Activated naive CD4-positive, alpha-beta T cell (primary cell): ENCODE results near the gene TPP1.

ENCODE experiments used
- DNase-seq, 4 experiments: peaks; one replicate each; lab custom pipeline; 2025; lab: John Stamatoyannopoulos, UW

TPP1 gene

DNA sequence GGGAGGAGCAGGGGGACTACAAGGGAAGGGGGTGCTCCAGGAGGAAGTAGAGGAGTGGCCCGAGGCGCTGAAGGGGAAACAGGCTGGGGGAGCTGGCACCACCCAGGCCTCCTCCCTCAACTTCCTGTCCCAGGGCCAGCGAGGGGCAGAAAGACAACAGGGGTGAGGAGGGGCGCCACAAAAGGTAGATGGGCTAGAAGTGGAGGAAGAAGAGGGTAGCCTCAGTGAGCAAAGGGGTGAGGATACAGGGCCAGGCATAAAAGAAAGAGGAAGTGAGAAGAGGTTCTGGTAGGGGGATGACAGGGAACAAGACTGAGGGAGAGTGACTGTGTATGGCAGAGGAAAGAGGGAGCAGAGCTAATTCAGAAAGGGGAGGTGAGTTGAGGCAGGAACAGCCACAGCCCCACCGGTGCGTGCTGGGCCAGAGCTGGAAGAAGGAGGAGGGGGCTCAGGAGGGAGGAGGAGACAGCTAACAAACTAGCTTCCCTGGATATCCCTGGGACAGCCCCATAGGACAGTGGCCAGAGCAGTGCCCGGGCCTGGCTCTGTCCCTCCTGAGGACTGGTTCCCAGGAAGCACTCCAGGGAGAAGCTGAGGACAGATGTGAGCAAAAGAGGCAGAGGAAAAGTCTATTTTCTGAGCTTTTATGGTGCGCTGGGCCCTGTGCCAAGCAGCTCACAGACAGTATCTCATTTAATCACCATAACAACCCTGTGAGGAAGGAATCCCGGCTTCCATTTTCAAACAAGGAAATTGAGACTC lies 27.9 kb upstream of the TPP1 start:
- peak in 1 of 4 experiments; percentile 25 for DNase-seq

DNA sequence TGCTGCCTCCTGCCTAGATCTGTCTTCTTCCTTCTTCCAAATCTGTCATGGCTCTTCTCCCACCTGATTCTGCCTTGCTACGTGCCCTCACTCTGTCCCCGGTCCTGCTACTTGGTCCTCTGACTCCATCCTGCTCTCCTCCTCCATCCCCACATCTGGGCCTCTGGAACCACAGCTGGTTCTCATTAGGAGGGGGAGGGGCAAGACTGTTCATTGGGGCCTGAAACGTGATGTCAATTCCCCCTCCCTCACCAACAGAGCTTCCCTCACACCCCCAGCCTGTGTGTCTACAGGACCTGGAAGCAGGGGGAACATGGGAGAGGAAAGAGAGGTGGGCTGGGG lies 27.3 kb upstream of the TPP1 start:
- no peak for DNase-seq

DNA sequence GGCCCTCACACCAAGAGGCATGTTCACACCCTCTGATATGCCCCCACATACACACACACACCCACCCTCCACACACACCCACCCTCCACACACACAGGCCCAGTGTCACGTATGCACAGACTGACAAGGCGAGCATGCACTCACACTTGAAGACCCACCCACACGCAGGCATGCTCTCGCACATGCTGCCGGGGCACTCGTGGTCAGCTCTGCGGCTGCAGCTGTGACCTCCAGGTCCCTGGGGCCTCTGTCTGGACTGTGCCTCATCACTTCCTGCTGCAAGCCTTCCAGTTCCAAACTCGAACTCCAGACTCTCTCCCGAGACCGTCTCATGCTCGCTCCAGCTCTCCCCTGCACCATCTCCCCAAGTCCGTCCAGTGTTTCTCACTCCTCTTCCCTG lies 26.8 kb upstream of the TPP1 start:
- no peak for DNase-seq

DNA sequence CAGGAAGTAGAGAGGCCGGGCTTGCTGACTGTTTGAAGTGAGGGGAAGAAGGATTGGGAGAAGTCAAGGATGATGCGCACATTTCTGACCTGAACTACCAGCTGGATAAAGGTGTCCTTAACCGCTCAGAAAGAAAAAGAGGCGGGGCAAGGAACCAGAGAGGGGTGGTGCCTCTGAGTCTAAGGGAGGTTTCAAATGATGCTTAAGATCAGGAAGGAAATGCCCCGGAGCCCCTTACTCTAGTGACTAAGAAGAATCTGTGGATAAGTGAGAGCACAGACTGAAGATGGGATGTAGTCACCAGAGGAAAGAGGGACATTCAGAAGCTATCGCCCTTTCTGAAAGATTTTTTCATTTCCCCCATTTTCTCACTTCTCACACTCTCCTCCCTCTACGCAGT lies 23.7 kb upstream of the TPP1 start:
- no peak for DNase-seq

DNA sequence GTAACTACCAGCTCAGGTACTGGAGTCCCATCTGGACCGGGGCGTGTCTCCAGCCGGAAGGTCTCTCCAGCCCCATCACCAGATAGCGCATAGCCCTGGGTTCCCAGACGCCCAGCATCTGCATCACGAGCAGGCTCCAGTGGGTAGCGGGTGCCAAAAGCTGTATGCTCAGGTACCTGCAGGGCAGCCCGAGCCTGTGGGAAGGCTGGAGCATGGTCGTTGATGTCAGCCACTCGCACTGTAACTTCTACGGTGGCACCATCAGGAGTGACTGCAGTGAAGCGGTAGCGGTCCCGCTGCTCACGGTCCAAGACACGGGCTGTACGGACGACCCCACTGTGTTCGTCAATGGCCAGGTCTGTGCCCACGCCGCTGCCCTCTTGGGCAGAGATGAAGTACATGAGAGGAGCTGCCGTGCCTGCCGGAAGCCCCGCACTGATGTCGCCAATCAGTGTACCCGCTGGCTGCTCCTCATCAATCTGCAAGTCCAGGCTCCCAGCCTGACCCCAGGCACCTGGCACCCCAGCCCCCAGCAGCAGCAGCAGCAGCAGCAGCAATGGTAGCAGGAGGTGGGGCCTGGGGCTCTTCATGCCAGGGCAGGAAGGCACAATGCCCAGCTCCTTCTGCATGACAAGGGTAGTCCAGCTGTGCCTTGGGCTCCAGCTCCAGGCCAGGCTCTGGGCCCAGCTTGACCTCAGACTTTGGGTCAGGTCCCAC lies 21.9 kb upstream of the TPP1 start:
- no peak for DNase-seq

DNA sequence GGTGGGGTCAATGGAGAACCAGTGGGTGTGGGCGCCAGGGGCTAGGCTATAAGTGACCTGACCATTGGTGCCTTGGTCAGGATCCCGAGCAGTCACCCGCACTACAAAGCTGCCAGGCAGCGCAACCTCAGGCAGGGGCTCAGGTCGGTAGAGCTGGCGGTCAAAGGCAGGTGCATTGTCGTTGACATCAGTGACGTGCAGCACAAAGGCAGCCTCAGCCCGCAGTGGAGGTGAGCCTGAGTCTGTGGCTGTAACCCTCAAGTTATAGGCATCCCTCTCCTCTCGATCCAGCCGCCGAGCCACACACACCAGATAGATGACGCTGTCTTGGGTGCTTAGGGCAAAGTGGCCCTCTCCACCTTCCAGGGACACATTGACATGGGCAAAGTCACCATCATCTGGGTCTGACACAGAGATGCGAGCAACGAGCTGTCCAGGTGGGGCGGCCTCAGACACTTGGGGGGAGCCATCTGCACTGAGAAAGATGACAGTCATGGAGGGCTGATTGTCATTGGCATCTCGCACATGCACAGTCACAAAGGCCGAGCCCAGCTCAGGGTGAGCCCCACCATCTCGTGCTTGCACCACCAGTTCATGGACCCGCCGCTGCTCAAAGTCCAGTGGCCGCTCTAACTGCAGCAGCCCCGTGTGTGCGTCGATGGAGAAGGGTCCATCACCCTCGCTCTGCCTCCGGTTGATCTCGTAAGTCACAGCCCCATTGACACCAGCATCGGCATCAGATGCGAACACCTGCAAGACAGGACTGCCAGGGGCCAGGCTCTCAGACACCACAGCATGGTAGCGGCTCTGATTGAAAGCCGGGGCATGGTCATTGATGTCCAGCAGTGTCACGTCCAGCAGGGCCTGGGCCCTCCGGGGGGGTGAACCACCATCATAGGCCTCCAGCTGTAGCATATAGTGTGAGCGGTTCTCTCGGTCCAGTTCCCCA lies 21.1 kb upstream of the TPP1 start:
- no peak for DNase-seq

DNA sequence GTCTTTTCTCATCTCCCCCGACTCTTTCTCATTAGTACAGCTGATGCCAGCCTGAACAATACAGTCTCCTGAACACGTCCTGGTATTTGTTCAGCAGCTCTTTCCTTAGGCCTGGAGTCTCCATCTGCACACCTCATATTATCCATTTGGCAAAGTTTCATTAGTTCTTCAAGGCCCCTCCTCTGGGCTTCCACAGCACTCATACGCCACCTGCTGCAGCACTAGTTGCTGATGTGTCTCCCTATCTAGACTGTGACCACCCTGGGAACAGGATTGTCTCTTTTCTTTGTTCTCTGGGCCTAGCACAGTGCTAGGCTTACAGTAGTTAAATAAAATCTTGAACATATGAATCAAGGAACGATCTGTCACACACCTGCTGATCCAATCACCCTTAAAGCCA lies 19.2 kb upstream of the TPP1 start:
- DNase-seq, result no peak

DNA sequence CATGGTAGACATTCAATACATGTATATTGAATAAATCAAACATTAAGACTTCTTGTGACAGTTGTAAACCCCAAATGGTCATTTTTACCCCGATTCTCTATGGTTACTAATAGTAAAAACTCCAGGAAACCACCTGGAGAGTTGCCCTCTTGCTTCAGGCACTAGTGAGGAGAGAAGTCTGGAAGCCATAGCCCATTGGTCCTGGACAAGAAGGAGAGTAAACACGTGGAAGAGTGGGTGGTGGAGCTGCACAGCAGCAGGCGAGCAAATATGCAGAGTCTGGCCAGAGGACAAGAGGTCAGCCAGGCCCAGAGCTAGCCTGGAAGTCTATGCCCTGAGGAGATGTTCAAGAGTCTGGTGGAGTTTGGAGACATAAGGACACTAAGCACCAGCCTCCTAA lies 18.6 kb upstream of the TPP1 start:
- no peak for DNase-seq

DNA sequence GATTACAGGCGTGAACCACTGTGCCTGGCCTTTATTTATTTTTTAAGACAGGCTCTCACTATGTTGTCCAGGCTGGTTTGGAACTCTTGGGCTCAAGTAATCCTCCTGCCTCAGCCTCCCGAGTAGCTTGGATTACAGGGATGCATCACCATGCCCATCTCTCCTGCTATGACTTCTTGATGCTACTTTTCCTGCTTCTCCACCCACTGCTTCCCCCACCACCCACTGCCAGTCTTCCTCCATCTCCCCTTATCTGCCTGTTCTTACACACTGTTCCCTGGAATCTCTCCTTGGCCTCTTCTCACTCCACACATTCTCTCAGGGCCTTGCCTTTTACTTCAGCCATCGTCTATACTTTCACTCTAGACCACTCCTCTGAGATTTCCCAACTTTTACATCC lies 17.3 kb upstream of the TPP1 start:
- DNase-seq, result no peak

DNA sequence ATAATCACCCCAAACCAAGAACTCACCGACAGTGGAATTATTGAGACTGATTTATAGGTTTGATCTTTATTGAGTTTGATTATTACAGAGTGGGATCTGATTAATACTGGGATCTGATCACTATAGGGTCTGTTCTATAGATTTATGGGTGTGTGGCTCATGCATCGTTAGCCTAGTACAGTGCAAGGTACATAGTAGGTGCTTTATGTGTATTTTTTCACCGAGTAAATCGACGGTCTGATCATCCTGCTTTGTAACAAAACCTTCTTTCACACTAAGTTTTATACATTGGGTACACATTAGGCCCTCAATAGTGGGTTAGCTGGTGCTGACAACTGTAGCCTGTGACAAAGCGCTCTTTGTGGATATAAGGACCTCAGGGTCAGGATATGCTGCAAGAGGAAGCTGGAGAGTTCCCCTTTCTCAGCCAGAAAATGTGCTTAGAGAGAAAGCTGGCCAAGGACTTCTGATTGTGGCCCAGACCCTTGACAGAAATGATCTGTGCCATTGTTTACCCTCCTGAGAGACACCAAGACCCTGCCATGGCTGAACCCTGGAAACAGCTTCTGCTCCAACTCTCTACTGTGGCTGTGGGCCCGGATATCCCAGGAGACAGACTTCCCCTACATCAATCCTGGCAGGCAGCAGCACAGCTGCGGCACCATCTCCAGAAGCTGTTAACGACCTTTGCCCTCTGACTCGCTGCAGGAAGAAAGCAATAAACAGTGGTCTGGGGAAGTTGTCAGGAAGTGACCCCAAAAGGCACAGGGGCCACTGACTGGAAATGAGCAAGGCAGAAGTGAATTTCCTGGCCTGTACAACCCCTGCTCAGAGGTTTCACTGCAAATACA lies 16.1 kb upstream of the TPP1 start:
- no peak for DNase-seq

DNA sequence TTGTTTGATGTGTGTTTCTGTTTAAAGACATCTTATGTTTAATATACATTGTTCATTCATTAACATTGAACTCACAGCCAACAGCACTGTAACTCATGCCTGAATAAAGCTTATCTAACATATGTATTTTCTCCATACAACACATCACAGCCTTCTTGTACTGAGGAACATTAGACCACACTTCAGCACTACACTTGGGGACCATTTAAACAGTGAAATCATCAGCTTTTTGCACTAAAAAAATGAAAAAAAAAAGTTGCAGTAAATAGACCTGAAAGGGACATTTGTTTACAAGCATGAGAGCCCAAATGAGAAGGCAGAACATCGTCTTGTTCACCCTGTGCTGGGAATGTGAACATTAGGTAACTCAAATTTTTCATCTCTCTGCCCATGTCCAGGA lies 15.3 kb upstream of the TPP1 start:
- DNase-seq, result no peak

DNA sequence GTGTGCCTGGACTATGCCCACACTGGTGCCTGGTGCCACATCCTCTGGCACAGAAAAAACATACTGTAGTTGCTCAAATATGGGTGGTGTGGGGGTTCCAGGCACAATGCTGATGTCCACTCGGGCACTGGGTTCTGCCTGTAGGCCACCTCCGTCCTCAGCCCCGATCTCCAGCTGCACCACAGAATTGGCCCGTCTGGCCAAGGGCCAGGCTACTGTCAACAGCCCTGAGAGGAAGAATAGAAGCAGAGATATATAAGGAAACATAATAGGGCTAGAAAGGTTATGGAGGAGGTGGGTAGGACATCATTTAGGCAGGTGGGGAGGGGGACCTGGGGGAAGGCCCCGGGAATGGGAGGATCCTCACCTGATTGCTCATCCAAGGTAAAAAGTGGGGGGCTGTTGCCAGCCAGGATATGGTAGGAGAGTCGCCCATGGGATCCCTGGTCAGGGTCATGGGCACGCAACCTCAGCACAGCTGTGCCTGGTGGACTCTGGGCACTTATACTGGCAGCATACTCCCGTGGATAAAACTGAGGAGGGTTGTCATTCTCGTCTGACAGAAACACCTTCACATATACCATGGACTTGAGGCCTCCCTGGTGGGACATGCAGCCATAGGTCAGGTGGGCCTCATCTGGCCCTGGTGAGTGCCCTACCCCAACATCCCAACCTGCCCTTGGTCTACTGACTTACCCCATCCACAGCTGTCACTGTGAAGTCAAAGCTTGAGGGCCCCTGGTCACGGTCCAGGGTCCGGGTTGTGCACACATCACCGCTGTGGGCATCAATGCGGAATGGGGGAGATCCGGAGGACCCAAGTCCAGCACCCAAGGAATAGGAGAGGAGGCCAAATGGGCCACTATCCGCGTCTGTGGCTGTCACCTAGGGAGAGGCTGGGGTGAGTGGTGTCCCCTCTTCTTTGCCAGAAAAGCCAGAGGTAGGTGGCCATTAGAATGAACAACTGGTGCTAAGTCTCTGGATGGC lies 14.5 kb upstream of the TPP1 start:
- no peak for DNase-seq

DNA sequence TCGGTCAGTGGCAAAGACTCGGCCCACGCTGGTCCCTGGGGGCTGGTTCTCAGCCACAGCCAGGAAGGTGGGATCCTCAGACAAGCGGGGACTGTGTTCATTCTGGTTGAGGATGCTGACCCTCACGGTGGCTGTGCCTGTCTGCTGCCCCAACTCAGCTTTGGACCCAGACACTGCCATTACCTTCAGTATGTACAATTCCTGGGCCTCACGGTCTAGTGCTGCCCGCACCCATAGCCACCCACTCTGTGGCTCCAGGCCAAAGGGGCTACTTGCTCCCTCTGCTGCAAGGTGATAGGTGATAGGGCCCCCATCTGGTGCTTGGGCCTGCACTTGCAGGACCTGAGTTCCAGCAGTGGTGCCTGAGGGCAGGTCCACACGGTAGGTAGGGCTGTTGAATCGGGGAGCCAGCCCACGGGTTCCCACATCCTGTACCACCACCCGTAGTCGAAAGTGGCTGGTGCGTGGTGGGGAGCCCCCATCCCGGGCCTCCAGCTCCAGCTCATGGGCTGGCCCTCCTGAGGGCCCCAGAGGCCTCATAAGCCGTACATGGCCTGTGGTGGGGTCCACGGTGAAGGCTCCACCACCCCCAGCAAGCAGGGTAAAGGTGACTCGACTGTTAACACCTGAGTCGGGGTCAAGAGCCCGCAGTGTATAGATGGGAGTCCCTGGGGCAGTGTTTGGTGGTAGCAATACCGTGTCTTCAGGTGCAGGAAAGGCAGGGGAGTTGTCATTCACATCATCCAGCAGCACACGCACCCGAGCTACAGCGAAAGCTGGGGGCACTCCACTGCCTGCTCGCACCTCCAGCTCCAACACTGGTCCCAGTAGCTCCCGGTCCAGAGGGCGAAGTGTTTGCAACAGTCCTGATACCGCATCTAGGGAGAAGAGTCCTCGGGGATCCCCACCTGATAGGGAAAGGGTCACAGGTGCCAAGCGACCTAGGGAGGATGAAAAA lies 13.2 kb upstream of the TPP1 start:
- no peak for DNase-seq

DNA sequence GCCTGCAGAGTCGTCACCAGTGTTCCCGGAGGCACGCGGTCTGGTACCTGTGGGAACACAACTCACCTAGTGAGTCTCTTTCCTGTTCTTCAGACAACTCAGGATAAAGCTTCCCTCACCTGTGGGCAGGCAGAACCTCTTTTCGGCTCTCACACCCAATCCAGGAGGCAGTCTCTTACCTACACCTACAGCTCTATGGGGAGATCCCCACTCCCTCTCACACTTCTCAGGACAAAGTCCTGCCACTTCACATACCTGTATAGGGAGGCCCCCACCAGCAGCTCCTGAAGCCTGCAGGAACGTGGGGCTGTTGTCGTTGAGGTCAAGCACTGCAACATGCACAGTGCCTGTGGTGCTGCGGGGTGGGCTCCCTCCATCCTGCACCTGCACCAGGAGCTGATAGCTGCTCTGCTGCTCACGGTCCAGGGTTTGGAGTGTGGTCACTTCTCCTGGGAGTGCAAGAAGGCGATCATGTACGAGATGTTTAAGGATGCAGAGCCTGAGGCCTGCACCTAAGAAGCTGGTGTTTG lies 12.2 kb upstream of the TPP1 start:
- DNase-seq, result no peak

DNA sequence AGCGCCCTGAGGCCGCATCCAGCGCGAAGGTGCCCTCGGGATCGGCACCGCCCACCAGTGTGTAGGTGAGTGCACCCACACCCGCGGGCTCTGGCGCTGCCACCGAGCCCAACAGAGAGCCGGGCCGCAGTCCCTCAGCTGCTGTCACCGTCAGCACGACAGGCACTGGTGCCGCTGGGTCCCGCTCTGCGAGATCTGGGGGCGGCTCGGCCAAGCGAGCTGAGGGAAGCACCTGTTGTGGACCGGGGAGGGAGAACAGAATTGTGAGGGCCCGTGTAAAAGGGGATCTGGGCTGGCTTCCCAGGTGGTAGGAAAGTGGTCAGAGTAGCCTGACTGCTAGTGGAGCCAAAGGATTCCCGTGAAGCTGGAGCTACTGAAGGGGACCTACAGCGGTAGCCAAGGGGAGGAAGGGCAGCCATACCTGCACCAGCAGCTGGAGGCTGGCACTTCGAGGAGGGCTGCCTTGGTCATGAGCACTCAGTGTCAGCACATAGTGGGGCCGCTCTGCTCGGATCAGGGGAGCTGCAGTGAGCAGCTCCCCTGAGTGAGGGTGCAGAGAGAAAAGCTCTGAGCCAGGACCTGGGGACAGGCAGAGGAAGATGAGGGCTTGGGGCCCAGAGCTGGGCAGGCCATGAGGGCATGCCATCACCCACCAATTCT lies 11.5 kb upstream of the TPP1 start:
- no peak for DNase-seq

DNA sequence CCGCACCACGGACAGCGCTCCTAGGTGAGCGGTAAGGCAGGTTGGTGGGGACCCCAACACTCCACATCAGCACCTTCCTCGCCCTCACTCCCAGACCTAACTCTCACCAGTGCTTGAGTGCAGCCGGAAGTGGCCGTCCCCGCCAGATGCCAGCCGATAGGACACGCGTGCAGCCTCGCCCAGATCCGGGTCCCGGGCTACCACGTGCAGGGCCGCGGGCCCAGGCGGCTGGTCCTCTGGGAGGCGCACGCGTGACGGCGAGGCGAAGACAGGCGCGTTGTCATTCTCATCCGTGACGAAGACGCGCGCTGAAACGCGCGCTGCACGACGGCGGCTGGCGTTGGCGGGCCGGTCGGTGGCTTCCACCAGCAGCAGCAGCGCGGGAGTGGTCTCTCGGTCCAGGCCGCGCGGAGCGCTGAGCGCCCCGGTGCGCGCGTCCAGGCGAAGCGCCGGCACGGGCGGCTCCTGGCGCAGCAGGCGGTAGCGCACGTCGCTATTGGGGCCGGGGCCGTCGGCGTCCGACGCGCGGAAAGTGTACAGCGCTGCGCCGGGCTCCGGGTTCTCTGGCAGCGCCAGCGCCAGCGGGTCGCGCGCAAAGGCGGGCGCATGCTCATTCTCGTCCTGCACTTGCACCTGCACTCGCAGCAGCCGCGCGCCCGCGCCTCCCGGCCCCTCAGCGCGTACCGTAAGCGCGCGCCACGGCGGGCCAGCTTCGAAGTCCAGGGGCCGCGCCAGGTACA lies 10.8 kb upstream of the TPP1 start:
- no peak for DNase-seq

DNA sequence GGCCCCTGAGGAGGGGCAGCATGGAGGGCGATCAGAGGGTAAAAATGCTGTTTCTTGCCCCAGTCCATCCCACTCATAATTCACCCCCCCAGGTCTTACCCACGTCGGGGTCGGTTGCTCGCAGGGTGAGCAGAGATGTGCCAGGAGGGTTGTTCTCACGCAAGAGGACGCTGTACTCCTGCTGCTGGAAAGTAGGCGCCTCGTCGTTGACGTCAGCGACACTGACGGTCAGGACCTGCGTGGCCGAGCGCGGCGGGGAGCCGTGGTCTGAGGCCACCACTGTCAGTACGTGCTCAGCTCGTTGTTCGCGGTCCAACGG lies 10.3 kb upstream of the TPP1 start:
- no peak for DNase-seq

DNA sequence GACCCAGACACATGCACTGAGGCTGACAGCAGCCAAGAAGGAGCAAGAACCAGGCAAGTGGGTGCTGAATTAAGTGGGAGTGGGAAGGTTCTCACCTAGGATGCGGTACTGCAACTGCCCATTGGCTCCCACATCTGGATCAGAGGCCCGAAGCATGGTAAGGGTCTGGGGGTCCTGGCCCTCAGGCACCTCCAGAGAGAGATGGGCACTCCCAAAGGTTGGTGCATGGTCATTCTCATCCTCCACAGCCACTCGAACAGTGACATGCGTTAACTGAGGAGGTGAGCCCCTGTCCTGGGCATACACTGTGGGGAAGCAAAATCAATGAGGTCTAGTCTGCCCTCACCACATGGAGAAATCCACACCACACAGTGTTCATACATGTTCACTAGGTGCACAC lies 9.3 kb upstream of the TPP1 start:
- DNase-seq, result no peak
